OCI-LY1 (cell line): ENCODE data around the gene CD207.

Experiments
- H2AFZ ChIP-seq: fragments of 200-600 bp; sonication (generic), shearing (Covaris generic); 2 replicates; pipeline ENCODE4 v1.6.0; 2014; ENCODE audit warnings: antibody characterized with exemption, mild to moderate bottlenecking, low read length
- H3F3A ChIP-seq: fragments of 200-600 bp; sonication (generic), shearing (Covaris generic); 2 replicates; pipeline ENCODE4 v1.6.0; 2014; ENCODE audit warnings: mild to moderate bottlenecking, antibody characterized with exemption, low read length, moderate library complexity; ENCODE audit not compliant: insufficient read depth
- H3K27ac ChIP-seq: fragments of 200-600 bp; sonication (generic); 2 replicates; pipeline ENCODE4 v1.5.1; 2014; ENCODE audit warnings: low read length, mixed run types, mild to moderate bottlenecking, low read depth; ENCODE audit not compliant: poor library complexity, severe bottlenecking
- H3K27me3 ChIP-seq: fragments of 200-600 bp; sonication (generic); 2 replicates; pipeline ENCODE4 v1.6.0; 2014; ENCODE audit warnings: antibody characterized with exemption, mild to moderate bottlenecking, low read length, moderate library complexity; ENCODE audit not compliant: insufficient read depth
- H3K36me3 ChIP-seq: fragments of 200-600 bp; sonication (generic); 2 replicates; pipeline ENCODE4 v1.6.1; 2014; ENCODE audit warnings: mild to moderate bottlenecking, antibody characterized with exemption, low read length, moderate library complexity, mixed read lengths; ENCODE audit not compliant: insufficient read depth
- H3K4me1 ChIP-seq: fragments of 200-600 bp; sonication (generic); 2 replicates; pipeline ENCODE4 v1.5.1; 2014; ENCODE audit warnings: mild to moderate bottlenecking, low read length, moderate library complexity; ENCODE audit not compliant: insufficient read depth, severe bottlenecking
- H3K4me2 ChIP-seq: fragments of 200-600 bp; sonication (generic), shearing (Covaris generic); 2 replicates; pipeline ENCODE4 v1.6.1; 2014; ENCODE audit warnings: low read length
- H3K4me3 ChIP-seq: fragments of 200-600 bp; sonication (generic); 2 replicates; pipeline ENCODE4 v1.5.1; 2014; ENCODE audit warnings: low read length, low read depth, mild to moderate bottlenecking, mixed read lengths; ENCODE audit not compliant: poor library complexity, severe bottlenecking
- H3K79me2 ChIP-seq: fragments of 200-600 bp; shearing (Covaris generic); 2 replicates; pipeline ENCODE4 v1.6.1; 2016; ENCODE audit warnings: mixed run types, low read length, mixed read lengths; ENCODE audit not compliant: insufficient read depth
- H3K9ac ChIP-seq: fragments of 200-600 bp; sonication (generic), shearing (Covaris generic); 2 replicates; pipeline ENCODE4 v1.6.1; 2014; ENCODE audit warnings: mild to moderate bottlenecking, low read length, mixed read lengths
- H3K9me2 ChIP-seq: fragments of 200-600 bp; sonication (generic), shearing (Covaris generic); 2 replicates; pipeline ENCODE4 v1.6.1; 2014; ENCODE audit warnings: low read depth, mild to moderate bottlenecking, low read length, mixed read lengths
- H3K9me3 ChIP-seq: fragments of 200-600 bp; shearing (Covaris generic); 2 replicates; pipeline ENCODE4 v1.6.1; 2014; ENCODE audit warnings: low read length, mixed read lengths
- H4K20me1 ChIP-seq: fragments of 200-600 bp; sonication (generic), shearing (Covaris generic); 2 replicates; pipeline ENCODE4 v1.6.0; 2016; ENCODE audit warnings: mild to moderate bottlenecking, low read length; ENCODE audit not compliant: insufficient read depth
- CTCF ChIP-seq: fragments of 200-600 bp; sonication (generic), shearing (Covaris generic); IDR thresholded peaks from 2 replicates; pipeline ENCODE4 v1.5.1; 2017; ENCODE audit warnings: mild to moderate bottlenecking, antibody characterized with exemption, low read length, moderate library complexity, mixed read lengths
- EZH2 ChIP-seq: fragments of 200-600 bp; sonication (generic), shearing (Covaris generic); IDR thresholded peaks from 2 replicates; pipeline ENCODE4 v1.8.0; 2017; ENCODE audit warnings: borderline replicate concordance, mixed run types, mild to moderate bottlenecking, antibody characterized with exemption, low read length, moderate library complexity, mixed read lengths

CD207 gene

GRCh38 chr2:70806620-70807019 is 29.0 kb downstream of the CD207 start:
- TF ChIP-seq EZH2 = no peak
- TF ChIP-seq CTCF = no peak
- Histone ChIP-seq H3K9ac (no peak overlapping the region), H3K27me3 (no peaks in the 10 kb centered on the region)

GRCh38 chr2:70806013-70806412 is 29.6 kb downstream of the CD207 start:
- no peaks in the 10 kb centered on the region for H3K79me2 ChIP-seq
- no peak overlapping the region for H2AFZ ChIP-seq
- H3K4me1 ChIP-seq = no peaks in the 10 kb centered on the region
- no peak overlapping the region for H3K4me2 ChIP-seq
- H3F3A ChIP-seq = no peaks in the 10 kb centered on the region
- no peak overlapping the region for H3K4me3 ChIP-seq
- H3K36me3 ChIP-seq = no peaks in the 10 kb centered on the region
- H3K27me3 ChIP-seq = no peaks in the 10 kb centered on the region
- no peaks in the 10 kb centered on the region for H3K9me3 ChIP-seq
- H4K20me1 ChIP-seq = no peaks in the 10 kb centered on the region
- H3K9ac ChIP-seq = no peak overlapping the region
- H3K27ac ChIP-seq = no peak overlapping the region
- no peaks in the 10 kb centered on the region for H3K9me2 ChIP-seq
- TF ChIP-seq CTCF = no peak
- TF ChIP-seq EZH2 = no peak

More at GRCh38 chr2:70806620-70807019, 29.0 kb downstream of the CD207 start:
- Histone ChIP-seq H4K20me1 (no peaks in the 10 kb centered on the region), H3K4me3 (no peak overlapping the region), H3F3A (no peaks in the 10 kb centered on the region), H3K4me1 (no peaks in the 10 kb centered on the region), H3K79me2 (no peaks in the 10 kb centered on the region), H3K9me3 (no peaks in the 10 kb centered on the region), H3K4me2 (no peak overlapping the region), H3K27ac (no peak overlapping the region), H3K36me3 (no peaks in the 10 kb centered on the region), H2AFZ (no peak overlapping the region), H3K9me2 (no peaks in the 10 kb centered on the region)

GRCh38 chr2:70801607-70802263 is 33.9 kb downstream of the CD207 start:
- H2AFZ ChIP-seq = no peak overlapping the region
- H3K36me3 ChIP-seq = no peaks in the 10 kb centered on the region
- H3K4me3 ChIP-seq = no peak overlapping the region
- TF ChIP-seq EZH2 = no peak
- TF ChIP-seq CTCF = no peak
- H3K9ac ChIP-seq = no peak overlapping the region
- H3K9me3 ChIP-seq = no peaks in the 10 kb centered on the region
- no peak overlapping the region for H3K4me2 ChIP-seq
- H3K27me3 ChIP-seq = no peaks in the 10 kb centered on the region; the same call in 1 of the 2 replicates
- no peaks in the 10 kb centered on the region for H3K79me2 ChIP-seq
- H3K4me1 ChIP-seq = no peaks in the 10 kb centered on the region
- no peak overlapping the region for H3K27ac ChIP-seq
- H3F3A ChIP-seq = no peaks in the 10 kb centered on the region
- no peaks in the 10 kb centered on the region for H4K20me1 ChIP-seq
- H3K9me2 ChIP-seq = no peaks in the 10 kb centered on the region
